Measurements from ENCODE around the gene GPC6.
"Not testable (repeated sequence)": the region's sequence is repeated elsewhere in the genome, so short reads cannot be mapped to it uniquely, and the experiment has no call there.

GPC6 gene

DNA sequence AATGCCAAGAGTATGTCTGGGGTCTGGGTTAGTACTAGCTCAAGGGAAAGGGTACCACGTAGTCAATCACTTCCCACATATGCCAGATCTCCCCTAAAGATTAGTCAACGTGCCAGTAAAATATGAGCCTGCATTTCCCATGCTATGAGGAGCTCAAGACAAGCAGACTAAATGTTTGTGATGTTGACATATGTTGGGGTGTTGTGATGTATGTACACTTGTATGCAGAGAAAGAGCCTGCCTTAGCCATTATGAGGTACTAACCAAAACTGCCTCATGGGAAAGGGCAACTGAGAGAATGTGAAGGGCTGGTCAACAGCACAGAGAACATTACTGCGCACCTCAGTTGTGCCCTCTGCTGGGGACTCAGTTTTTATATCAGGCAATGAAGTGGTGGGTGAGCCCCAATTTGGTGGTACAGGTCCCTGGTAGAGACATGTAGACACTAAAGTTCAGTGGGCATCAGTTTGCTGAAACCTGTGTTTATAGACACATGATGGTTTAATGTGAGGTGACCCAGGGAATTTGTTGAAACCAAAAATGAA, 965.9 kb downstream of the GPC6 start:
- no peak for DNase-seq

DNA sequence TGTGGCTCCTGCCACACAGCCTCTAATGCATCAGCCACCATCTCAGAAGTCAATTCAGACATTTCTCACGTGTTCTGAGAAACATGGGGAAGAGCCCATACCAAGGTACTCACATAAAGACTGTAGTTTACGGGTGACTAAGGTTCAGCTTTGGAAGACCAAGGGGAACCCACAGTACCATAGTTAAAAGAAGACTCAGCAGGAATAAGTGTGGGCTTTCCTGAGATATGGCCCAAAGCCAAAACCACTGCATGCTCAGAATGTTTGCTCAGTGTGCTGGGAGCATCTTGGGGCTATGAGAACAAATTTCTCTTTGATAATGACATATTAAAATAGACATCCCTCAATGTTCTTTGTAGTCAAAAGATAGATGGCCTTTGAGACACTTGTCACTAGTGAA, 969.1 kb downstream of the GPC6 start:
- DNase-seq: no peak

DNA sequence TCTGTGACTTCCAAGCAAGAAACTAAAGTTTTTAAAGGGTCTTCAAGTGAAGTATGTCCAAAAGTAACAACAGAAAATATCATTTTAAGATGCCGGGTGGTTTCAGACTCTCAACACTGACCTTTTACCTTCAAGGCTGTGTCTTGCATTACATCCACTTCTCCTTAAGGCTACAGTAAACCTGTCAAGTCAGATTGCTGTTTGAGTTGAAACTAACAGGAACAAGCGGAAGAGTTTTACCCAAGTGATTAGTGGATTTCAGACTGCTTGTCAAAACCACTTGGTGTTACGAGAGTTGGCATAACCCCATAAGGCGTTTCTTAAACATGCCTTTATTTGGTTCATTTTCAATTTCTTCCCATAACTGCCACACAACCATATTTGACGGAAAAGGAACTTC, 969.8 kb downstream of the GPC6 start:
- no peak for DNase-seq

DNA sequence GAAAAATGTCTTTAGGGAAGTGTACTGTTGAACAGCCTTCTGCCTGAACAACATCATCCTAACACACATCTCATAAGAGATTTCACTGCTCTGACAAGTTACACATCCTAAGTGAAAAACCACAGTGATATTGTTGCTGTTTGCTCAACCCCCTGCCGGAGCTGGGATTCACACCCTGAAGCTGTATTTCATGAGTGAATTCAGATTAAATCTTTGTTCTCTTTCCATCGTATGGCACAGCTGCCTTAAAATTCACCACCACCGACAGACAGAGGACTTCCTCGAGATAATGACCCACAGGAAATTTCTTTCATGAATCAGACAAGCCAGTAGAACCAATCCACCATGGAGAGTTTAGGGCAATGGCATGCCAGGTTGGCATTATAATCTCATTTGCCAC, 972.1 kb downstream of the GPC6 start:
- no peak for DNase-seq

DNA sequence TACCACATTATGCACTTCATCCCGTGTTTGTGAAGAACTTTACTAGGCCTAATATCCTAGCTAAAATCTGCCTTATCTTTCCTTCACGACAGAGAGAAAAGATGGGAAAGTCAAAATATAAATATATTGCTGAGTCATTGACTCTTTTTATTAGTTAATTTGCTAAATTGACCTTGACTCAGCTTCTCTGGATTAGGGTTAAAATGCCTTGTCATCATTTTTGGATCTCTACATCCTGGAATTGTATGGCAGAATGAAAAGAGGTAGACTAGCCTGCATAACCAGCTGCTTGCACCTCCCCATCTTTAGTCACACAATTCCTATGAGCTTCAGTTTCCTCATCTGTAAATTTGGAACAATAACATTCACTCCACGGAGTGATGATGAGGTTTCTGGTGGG, 972.5 kb downstream of the GPC6 start:
- no peak for DNase-seq

DNA sequence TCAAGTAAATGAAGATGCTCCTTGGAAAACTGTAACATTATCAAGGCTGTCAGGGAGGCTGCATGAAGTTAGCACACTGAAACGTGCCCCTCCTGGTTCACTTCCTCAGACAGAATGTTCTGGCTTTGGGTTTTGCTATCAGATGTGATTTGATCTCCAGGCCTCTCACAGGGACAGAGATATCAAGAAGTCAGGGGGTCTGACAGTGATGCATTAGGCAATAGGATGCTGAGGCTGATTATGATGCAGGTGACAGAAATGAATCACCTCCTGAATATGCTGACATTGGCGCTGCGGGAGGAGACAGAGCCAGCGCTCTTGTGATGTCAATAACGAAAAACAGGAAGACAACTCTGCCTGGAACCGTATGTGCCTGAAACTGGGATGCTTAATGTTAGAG, 974.4 kb downstream of the GPC6 start:
- no peak for DNase-seq

DNA sequence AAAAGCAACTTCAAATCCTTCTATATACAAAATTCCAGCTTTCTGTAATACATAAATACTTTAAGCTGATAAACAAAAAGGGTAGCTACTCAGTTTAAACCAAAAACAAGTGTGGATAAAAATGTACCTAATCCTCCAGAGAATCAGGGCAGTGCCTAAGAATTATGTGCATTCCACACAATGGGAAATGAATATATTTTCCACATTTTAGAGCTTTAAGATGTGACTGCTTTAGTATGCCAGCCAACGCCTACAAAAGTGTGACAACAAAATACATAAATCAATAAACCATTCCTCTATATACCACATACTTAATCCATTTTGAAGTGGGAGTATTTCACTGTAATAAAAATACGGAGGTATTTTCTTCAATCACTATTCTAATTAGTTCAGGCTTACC, 977.6 kb downstream of the GPC6 start:
- no peak for DNase-seq

DNA sequence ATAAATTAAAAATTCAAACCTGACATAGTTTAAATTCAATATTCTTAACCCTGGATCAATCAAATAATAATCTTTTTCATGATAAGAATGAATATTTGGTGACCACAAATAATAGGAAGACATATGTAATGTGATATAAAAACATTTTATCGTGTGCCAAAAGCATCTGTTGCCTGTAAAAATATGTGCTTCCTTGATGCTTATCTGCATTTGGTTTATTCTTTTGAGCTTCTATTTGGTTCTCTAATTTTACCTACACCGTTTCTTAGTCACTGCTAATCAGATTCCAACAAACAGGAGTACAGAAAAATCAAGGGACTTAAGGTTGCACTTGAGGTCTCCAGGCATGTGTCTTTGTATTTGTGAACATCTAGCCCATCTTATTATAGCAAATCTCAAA, 978.3 kb downstream of the GPC6 start:
- no peak for DNase-seq

DNA sequence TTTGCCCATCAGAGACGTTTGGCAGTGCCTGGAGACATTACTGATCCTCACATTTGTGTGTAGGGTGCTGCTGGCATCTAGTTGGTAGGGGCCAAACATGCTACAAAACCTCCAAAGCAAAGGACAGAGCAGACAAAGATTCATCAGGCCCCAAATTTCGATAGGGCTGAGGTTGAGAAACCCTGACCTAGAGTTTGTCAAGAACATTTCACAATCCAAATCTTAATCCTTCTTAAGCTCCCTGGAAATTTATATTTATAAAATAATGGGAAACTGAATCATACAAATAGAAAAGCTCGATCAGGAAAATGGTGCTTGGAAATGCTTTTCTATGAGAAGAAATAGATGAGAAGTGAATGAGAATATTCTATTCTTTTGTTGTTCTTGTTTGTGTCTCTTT, 979.3 kb downstream of the GPC6 start:
- DNase-seq: no peak

DNA sequence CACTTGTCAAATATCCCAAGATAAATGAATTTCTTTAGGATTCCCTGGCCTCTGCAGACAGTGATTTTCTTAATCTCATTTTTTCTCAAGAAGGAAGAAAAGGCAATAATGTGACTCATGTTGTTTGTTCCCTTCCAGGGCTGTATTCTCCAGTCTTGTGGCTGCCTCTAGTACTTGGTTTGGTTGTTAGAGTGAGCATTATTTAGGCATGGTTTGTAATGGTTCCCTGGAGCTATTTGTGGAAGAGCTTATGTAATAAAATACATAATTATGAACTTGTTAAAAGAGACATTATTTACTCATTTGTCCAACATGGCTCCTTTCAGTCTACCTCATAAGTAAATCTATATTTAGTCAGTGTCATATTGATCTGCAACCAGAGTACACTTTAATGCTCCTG, 982.5 kb downstream of the GPC6 start:
- no peak for DNase-seq

DNA sequence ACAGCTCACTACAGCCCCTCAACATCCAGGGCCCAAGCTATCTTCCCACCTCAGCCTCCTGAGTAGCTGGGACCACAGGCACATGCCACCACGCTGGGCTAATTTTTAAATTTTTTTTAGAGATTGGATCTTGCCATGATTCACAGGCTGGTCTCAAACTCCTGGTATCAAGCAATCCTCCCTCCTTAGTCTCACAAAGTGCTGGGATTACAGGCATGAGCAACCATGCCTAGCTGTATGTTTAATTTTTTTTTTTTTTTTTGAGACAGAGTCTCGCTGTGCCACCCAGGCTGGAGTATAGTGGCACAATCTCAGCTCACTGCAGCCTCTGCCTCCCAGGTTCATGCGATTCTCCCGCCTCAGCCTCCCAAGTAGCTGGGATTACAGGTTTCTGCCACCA, 983.3 kb downstream of the GPC6 start:
- DNase-seq: not testable (repeated sequence)

DNA sequence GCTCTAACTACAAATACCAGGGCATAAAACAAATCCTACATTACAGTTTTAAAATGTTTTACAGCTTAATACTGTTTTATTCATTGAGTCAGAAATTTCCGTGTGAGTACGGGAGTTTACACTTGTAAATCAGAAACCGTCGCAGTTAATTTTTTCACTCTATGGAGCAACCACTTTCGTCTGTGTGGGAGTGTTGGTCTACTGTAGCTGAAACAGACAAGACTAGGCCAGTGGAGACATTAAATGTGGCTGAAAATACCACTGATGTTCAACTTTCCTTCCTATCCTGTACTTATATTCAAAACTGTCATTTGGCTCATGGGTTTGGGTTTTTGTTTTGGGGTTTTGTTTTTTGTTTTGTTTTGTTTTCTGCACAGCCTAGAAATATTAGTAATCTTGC, 984.2 kb downstream of the GPC6 start:
- DNase-seq: no peak

DNA sequence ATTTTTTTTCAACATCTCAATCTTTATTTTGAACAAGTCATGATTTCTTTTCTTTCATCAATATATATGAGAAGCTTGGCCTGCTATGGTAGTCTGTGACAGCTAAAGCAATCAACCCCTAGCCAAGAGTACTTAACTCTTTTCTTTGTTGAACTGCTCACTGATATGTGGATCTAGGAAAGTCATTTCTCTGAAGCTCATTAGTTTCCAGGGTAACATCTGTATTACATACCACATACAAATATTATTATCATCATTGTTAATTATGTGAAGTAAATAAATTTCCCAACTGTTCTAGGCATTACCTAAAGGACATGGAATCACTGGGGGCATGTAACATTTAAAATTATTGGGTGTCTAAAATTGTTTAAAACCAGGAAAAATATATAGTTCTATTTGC, 985.6 kb downstream of the GPC6 start:
- no peak for DNase-seq

DNA sequence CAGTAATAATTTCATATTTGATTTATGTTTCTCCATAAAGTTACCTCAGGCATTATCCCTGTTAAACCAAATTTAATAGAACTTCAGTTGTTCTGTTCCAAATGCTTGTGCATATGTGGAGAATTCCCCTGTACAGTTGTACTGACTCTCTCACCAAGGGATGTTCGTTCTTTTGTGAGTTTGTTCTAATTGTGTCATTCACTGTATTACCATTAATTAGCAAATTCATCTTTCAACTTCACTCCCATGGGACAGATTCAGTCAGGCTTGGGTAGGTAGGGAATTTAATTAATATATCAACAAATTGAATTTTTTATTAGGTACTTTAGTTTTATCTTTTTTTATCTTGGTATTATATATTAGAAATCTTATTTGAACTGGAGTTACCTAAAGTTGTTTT, 987.5 kb downstream of the GPC6 start:
- no peak for DNase-seq

DNA sequence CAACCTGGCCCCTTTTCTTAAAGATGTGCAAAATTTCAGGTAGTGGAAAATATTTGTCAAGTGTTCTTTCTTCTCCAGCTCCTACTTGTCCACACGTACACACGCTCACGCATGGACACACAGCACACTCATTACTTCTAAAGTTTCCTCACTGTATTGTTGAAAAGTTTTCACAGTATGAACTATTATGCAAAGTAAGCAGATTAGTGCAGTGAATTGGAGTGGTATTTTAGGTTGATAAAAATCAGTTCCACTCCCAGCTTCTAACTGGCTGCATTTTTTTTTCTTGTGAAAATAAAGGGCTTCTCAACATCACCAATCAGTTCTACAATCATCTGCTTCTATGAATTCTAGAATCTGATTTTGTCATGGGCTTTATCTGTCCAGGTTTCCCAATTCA, 988.4 kb downstream of the GPC6 start:
- no peak for DNase-seq

DNA sequence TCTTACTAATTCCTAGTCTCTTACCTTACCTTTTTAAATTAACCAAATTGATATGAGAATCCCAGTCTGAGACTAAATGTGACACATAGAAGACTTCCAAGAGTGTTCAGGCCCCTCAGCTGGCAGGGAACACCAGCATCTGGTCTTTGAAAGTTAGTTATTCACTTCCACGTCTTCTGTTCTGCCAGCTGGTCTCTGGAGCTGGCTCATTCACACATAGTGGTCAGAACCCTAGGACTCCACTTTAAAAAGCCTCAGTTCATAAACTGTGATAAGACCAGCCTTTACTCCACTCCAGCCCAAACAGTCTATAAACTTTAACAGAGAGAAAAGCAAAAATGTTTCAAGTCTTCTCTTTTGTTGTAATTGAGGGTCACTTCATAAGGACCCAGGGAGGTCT, 989.9 kb downstream of the GPC6 start:
- no peak for DNase-seq

DNA sequence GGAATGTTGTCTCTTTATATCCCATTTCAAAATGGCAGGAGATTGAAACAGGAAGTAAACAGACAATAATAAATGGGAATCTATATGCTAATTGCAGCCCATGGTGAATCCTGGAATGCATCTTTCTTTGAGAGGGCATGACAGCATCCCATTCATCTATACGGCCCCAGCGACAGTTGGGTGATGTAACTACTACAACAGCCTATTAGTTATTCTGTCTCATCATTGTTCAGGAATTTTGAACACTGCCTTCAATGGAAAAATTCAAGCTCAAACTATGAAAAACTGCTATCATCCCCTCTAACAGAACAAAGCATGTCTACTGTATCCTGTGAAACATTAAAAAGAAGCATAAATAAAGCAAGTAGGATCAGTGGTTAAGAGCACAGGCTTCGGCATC, 990.8 kb downstream of the GPC6 start:
- DNase-seq: no peak

DNA sequence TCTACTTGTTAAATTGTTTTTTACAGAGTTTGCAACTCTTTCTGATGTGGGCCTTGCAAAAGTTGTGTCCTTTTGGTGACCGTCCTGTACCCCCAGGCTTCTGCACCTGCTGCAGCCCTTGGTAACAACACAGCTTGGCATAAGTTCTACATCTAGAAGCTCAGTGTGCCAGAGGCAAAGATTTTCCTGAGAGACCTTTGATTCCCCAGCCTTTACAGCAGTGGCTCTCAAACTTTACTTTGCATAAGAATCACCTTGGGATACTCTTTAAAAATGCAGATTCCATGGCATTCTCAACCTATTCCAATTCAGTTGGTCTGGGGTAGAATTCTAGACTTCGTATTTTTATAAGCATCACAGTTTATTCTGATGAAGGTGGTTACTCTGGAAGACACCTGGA, 991.9 kb downstream of the GPC6 start:
- no peak for DNase-seq

DNA sequence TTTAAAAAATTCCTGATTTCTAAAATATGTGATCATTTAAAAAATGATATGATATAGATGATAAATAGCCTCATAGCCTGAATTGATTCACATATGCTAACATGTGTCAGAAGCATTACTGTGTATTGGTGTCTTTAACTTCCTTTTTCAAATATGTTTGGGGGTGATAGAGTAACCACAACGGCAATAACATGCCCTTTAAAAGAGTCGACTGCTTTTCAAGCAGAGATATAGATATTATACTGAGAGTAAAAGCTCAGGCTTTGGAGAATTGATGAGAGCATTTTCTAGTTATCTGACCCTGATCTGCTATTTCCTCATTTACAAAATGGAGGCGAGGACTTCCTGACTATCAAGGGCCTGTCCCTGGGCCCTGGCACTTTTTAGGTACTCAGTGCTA, 992.3 kb downstream of the GPC6 start:
- no peak for DNase-seq

DNA sequence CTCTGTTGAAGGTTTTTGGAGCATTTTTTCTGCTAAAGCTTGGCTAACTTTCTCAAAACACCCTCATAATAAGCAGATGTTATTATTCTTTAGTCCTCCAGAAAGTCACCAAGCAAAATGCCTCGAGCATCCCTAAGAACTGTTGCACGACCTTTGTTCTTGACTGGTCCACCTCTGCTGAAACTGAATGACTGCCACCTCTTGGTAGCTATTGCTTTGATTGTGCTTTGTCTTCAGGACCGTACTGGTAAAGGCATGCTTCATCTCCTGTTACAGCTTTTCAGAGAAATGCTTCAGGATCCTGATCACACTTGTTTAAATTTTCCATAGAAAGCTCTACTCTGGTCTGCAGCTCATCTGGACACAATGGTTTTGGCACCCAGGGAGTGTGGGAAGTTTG, 998.1 kb downstream of the GPC6 start:
- DNase-seq: no peak

DNA sequence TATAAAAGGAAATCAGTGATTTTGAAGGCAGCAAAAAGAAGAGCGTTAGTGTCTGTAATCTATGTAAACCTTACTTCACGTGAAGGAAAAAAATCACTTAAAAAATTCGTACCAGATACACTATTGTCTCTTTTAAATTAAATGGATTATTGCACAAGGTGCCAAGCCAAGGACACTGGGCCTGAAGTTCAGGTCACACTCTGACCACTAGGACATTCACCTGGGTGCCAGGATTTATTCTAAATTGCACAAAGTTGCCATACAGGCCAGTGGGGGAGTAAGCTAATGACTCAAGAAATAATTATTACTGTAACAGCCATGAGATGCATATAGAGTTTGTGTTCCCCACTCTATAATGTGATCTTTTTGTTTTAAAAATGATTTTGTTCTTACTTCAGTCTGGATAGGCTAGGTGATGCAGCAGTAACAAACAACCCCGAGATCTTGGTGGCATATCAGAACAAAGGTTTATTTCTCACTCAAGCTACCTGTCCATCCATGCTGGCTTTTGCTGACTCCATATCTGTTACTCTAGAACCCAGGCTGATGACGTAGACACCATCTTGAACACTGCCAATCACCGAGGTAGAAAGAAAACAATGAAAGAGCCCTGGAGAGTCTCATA, 1000.8 kb downstream of the GPC6 start:
- no peak for DNase-seq

DNA sequence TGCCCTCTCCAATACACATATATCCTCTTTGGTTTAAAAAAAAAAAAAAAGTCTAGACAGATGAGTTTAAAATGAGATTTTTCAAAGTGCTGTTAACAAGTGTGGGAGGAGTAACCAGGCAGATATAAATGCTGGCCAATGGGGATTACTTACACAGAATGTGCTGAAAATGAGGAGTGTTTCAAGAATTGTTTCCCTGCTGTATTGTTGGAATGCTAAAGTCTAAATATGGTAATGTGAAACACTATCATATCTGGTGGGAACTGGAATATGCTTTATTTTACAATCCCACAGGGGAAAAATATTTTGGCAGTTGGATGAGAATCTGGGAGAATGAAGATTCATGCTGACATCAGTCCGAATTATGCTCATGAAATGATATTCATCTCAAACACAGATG, 1002.2 kb downstream of the GPC6 start:
- no peak for DNase-seq

DNA sequence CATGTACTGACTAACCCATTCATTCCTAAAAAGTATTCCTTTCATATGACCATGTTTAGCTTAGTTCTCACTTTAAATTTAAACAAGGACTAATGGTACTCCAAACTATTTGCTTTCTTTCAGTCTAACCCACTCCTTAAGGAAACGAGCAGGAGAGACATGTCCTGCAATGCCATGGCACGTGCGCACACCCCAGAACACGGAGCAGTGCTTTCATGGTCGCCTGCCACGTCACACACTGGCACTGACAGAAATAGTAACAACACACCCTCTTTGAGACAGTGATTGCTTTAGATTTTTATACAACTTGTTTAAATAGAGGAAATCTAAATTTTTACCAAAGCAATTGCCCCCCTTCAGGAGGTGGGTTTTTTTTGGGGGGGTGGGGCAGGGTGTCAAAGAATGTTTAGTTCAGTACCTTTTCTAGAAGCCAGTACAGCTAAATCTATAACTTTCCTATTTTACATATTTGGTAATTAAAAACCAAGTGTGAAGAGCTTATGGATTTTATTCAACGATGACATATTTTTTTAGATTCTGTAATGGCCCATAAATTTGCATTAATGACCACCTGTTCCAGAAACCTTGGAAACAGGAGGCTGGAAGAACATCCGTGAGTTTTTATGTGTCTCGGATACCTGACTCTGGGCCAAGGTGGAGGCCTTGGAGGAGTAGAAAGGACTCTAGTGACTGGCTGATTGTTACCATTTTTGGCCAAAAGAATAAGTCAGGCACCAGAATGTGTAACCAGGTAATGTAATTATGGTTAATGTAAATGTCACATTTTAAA, 1005.7 kb downstream of the GPC6 start:
- DNase-seq: no peak

DNA sequence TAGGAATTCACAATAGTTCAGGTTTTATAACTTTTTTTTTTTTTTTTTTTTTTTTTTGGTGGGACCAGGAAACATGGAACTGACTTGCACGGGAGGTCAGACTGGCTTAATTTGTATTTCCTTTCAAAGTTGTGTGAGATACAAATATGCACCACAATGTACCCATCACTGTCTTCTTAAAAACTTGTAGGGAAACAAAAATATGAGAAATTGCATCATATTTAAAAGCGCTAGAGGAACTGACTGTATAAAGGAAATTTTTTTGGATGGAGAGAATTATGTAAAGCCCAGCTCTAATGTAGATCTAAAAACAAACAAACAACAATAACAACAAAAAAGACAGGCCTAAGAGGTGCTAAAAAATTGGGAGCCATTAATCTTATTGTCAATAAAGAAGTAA, 1006.3 kb downstream of the GPC6 start:
- DNase-seq: no peak

DNA sequence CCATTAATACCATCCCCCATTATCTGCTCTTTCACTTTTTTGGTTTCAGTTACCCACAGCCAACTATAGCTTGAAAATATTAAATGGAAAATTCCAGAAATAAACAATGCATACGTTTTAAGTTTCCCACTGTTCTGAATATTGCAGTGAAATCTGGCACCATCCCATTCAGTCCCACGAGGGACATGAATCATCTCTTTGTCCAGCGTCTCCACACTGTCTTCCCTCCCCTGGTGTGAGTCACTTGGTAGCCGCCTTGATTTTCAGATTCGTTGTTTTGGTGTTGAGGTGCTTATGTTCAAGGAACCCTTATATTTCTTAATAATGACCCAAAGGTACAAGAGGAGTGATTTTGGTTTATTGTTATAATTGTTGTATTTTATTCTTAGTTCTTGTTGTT, 1006.8 kb downstream of the GPC6 start:
- DNase-seq: no peak

All from activated CD4-positive, alpha-beta T cell treated with anti-CD3 and anti-CD28 coated beads for 4 hours (primary cell).